NT2/D1 (cell line): ENCODE results near the gene DISC1.

Experiments used
- YY1 ChIP-seq: IDR thresholded peaks from 2 replicates; pipeline ENCODE4 v1.6.1; 2011; ENCODE audit not compliant: insufficient read length, insufficient read depth
- ZNF274 ChIP-seq: IDR thresholded peaks from 2 replicates; pipeline ENCODE4 v1.6.1; 2011; ENCODE audit warnings: mild to moderate bottlenecking, low read depth, low read length

DNA sequence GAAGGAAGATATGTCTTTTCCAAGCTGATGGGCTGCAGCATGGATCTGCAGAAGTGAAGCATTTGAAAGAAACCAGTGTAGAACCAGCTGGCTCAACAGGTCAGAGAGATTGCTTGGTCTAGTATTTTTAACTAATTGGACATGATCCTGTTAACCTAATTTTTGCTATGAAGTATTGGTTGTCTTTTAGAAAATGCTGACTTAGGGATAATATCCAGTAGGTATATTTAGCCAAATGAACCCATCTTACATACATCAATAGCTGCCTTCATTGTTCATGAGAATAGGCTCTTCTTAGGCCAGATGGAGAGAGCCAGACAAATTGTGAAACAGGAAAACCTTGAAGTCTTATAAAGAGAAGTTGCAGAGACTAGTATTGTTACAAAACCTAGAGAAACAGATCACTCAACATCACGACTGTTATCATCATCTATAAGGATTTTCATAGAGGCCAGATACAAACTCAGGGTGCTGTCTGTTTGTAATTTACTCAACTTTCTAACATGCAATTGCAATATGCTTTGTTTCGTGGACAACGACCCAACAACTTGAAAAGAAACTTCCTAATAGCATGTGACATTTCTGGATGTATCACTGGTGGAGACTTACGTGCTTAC lies 148.2 kb downstream of the DISC1 start:
- no peak for TF ChIP-seq YY1
- TF ChIP-seq ZNF274: no peak
